T-helper 2 cell treated with Interferon-gamma antibody and Interleukin-4, amounts not matched to agents 5 μg/mL and 100 μg/mL, for 36 hours (primary cell): ENCODE results near the gene CNTN5.
"Not testable (repeated sequence)": the region's sequence is repeated elsewhere in the genome, so short reads cannot be mapped to it uniquely, and the experiment has no call there.

Experiments
- DNase-seq: peaks from one replicate; pipeline ENCODE4 v3.0.0; 2021; ENCODE audit warnings: low spot score
- H3K27ac Mint-ChIP-seq: one replicate; pipeline ENCODE4 v1.8.0; 2021; ENCODE audit warnings: mild to moderate bottlenecking, mixed read lengths
- H3K27me3 Mint-ChIP-seq: one replicate; pipeline ENCODE4 v1.8.0; 2021; ENCODE audit warnings: low read depth, mixed read lengths
- H3K36me3 Mint-ChIP-seq: one replicate; pipeline ENCODE4 v1.8.0; 2021; ENCODE audit warnings: low read depth, mixed read lengths
- H3K4me1 Mint-ChIP-seq: one replicate; pipeline ENCODE4 v1.8.0; 2021; ENCODE audit warnings: low read depth, mixed read lengths
- H3K4me3 Mint-ChIP-seq: one replicate; pipeline ENCODE4 v1.8.0; 2022; ENCODE audit warnings: mild to moderate bottlenecking, moderate library complexity, mixed read lengths
- H3K9me3 Mint-ChIP-seq: one replicate; pipeline ENCODE4 v1.8.0; 2021; ENCODE audit warnings: mixed read lengths

Gene CNTN5

DNA sequence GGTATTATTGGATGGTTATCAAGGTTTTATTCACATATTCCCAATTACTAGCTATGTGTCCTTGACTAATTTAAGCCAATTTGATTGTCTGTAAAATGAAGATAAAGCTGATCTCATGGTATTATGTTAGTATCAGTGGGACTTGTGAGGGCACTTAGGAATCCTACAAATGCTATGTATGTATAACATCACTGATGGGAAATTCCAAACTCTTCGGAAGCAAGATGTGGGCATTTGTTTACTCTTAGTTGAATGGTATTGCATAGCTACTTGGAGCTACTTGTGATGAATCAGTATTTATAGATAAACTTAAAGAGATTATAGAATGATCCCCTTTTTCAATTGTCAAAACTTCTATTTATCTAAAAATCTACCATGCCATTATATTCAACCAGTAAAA is 239.9 kb downstream of the CNTN5 start:
- H3K27me3 Mint-ChIP-seq, result no peaks in the 10 kb centered on the region
- H3K4me1 Mint-ChIP-seq, result no peaks in the 10 kb centered on the region
- H3K4me3 Mint-ChIP-seq, result no peak overlapping the region
- DNase-seq, result no peak
- peaks cover 11% of the 10 kb centered on the region for H3K9me3 Mint-ChIP-seq
- H3K36me3 Mint-ChIP-seq, result no peaks in the 10 kb centered on the region
- H3K27ac Mint-ChIP-seq, result no peak overlapping the region

DNA sequence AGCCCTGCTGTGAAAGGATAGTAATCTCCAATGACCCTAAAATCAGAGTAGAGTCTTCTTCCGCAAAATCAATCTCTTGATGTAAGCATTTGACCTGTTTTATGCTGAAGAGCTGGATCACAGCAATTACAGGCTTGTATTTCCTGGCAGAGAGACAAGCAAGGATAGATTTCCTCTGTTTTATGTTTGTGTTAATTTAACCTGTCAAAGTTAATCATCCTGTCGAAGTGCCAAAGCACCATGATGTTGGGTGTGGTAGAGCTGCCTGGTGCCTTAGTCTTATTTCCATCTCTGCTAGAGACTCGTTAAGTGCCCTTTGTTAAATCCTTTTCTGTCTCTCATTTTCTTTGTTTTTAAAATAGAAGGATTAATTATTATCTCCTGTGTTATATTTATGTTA is 248.1 kb downstream of the CNTN5 start:
- no peaks in the 10 kb centered on the region for H3K36me3 Mint-ChIP-seq
- H3K4me3 Mint-ChIP-seq, result no peak overlapping the region
- no peaks in the 10 kb centered on the region for H3K4me1 Mint-ChIP-seq
- H3K9me3 Mint-ChIP-seq, result peaks cover 17% of the 10 kb centered on the region
- H3K27me3 Mint-ChIP-seq, result no peaks in the 10 kb centered on the region
- no peak for DNase-seq
- H3K27ac Mint-ChIP-seq, result no peak overlapping the region

DNA sequence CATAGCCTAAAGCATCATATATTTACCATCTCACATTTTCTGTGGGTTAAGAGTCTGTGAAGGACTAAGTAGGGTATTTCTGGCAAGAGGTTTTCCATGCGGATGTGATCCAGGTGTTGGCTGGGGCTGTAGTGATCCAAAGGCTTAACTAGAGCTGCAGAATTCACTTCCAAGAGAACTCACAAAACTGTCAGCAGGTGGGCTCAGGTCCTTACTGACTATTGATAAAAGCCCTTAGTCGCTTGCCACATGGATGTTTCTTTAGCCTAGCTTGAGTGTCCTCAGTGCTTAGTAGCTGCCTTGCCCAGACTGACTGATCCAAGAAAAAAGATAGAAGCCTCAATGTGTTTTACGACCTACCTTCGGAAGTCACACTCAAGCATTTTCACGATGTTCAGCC is 250.8 kb downstream of the CNTN5 start:
- Mint-ChIP-seq H3K4me3 (no peak overlapping the region), H3K9me3 (peaks cover 10% of the 10 kb centered on the region), H3K27me3 (no peaks in the 10 kb centered on the region), H3K27ac (no peak overlapping the region), H3K4me1 (no peaks in the 10 kb centered on the region), H3K36me3 (no peaks in the 10 kb centered on the region)
- DNase-seq, result no peak

DNA sequence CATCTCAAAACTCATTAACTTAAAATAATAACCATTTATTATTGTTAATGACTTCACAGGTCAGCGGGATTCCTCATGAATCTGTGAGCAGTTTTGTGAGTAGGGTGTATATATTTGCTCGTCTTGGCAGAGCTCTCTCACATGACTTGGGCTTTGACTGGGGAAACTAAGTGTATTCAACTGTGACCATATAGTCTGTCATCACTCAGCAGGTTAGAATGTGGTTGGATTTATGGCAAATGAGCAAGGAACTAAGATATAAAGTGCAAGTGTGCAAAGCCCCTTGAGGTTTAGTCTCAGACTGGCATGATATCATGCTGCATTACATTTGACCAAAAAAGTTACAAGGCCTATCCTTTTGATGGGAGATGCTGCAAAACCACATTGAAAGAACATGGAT is 254.8 kb downstream of the CNTN5 start:
- Mint-ChIP-seq H3K36me3 (no peaks in the 10 kb centered on the region), H3K9me3 (peaks cover 20% of the 10 kb centered on the region), H3K4me3 (no peak overlapping the region), H3K27me3 (no peaks in the 10 kb centered on the region), H3K27ac (no peak overlapping the region), H3K4me1 (no peaks in the 10 kb centered on the region)
- no peak for DNase-seq

DNA sequence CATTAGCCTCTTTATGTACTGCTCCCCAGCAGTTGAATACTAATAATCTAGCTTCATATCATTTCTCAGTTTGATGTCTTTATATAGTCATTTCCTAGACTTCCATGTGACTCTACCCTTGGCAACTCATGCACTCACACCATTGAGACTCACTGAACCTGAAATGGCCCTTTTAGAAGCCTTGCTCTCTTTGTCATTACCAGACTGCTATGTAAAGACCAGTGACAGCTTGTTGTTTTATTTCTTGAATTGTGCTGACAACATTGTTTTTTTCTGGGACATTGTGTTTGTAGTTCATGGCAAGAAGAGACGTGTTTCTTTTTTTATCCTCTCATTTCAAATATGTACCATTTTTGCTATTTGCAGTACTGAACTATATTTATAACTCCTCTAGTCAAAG is 256.5 kb downstream of the CNTN5 start:
- Mint-ChIP-seq H3K4me3 (no peak overlapping the region), H3K4me1 (no peaks in the 10 kb centered on the region), H3K36me3 (no peaks in the 10 kb centered on the region), H3K27me3 (no peaks in the 10 kb centered on the region), H3K27ac (no peak overlapping the region), H3K9me3 (peaks cover 27% of the 10 kb centered on the region)
- DNase-seq, result no peak

DNA sequence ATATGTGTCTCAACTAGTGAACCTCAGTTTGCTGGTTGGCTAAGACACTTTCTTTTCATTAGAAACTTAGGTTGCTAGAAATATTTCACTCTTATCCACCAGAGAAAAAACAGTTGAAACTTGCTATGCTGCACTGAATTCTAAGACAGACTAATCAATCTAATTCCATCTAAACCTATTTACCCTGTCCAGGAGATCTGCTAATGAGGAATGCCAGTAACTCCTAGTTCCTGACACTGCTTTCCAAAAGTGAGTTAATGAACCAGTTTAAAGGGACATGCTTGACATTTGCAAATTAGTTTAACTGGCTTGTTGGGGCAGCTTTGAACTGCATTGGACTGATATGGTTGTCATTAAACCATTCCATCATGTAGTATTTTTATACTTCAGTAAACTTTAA is 258.5 kb downstream of the CNTN5 start:
- no peaks in the 10 kb centered on the region for H3K27me3 Mint-ChIP-seq
- no peaks in the 10 kb centered on the region for H3K36me3 Mint-ChIP-seq
- no peaks in the 10 kb centered on the region for H3K4me1 Mint-ChIP-seq
- peaks cover 23% of the 10 kb centered on the region for H3K9me3 Mint-ChIP-seq
- no peak overlapping the region for H3K4me3 Mint-ChIP-seq
- H3K27ac Mint-ChIP-seq, result no peak overlapping the region
- DNase-seq, result no peak

DNA sequence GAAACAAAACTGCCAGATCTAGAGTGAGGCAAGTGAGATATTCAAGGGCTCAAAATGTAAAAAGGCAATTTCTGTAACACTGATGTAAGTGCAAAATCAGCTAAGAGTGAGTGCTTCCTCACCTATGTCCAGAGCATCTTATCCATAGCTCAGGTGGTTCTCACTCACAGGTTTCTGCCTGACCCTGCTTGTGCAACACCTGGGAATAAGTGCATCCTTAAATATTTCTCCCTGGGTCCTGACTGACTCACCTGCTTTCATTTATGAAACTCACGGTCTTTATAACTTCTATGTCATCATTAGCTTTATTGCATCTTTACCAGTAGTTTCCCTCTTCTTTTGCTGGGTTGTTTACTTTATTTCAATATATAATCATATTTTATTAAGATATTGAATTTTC is 260.6 kb downstream of the CNTN5 start:
- Mint-ChIP-seq H3K4me1 (no peaks in the 10 kb centered on the region), H3K9me3 (peaks cover 32% of the 10 kb centered on the region), H3K36me3 (no peaks in the 10 kb centered on the region), H3K4me3 (no peak overlapping the region), H3K27me3 (no peaks in the 10 kb centered on the region), H3K27ac (no peak overlapping the region)
- DNase-seq, result no peak

DNA sequence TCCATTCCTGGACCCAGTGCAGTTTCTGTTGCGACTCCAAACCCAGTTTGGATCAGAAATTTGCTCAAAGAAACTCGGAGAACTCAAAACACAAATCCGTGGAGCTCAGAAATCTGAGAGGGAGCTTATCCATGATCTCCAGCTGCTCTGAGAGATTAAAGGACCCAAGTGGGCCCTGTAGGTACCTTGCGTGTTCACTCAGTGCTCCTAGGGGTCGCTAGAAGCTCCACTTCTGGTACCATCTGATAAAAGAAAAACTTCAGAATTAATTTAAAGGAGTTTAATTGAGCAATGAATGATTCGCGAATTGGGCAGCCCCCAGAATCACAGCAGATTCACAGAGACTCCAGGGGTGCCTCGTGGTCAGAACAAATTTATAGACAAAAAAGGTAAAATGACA is 277.2 kb downstream of the CNTN5 start:
- peaks cover 33% of the 10 kb centered on the region for H3K9me3 Mint-ChIP-seq
- not testable (repeated sequence) for H3K4me3 Mint-ChIP-seq, H3K4me1 Mint-ChIP-seq, DNase-seq, H3K27me3 Mint-ChIP-seq, H3K36me3 Mint-ChIP-seq, H3K27ac Mint-ChIP-seq

DNA sequence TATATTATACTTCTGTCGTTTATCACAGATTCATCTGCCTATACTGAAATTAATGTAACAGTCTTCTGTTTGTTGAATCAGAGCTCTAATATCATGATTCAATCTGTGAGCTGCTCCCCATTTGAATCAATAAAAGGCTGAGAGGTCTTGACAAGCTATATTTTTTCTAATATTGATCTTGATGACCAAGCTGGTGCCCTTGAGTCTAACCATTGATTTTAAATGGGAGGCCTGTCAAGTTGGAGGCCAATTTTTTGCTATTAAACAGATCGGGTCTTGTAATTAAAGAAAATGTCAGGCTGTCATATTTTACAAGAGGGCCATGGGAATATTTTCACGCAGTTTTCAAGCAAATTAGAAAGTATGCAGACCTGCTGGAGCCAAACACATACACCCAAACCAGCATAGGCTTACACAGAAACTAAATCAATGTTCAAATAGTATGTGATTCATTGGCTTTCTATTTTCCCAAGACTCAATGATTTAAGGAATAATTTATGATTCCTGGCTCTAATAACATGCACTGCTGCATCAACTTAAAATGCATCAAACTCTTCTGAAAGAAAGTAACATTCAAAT is 286.9 kb downstream of the CNTN5 start:
- Mint-ChIP-seq H3K4me3 (no peak overlapping the region), H3K36me3 (no peaks in the 10 kb centered on the region), H3K27me3 (no peaks in the 10 kb centered on the region), H3K27ac (no peak overlapping the region), H3K4me1 (no peaks in the 10 kb centered on the region), H3K9me3 (peaks cover 16% of the 10 kb centered on the region)
- no peak for DNase-seq

DNA sequence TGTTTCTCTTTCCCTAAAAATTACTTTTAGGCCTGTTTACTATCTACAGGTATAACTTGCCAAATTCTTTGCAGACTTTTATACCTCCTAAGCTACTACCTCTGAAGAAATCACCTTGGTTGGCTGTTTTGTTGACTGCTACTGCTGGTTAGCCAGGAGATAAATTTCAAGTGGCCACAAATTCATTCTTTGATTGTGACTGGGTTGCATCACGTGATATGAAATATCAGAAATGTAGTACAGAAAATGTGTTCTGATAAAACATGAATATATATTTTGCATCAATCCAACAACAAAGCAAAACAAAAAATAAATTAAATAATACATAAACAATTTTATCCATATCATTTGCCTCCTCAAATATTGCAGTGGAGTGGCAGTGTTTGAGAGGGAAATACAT is 291.1 kb downstream of the CNTN5 start:
- no peak for DNase-seq

DNA sequence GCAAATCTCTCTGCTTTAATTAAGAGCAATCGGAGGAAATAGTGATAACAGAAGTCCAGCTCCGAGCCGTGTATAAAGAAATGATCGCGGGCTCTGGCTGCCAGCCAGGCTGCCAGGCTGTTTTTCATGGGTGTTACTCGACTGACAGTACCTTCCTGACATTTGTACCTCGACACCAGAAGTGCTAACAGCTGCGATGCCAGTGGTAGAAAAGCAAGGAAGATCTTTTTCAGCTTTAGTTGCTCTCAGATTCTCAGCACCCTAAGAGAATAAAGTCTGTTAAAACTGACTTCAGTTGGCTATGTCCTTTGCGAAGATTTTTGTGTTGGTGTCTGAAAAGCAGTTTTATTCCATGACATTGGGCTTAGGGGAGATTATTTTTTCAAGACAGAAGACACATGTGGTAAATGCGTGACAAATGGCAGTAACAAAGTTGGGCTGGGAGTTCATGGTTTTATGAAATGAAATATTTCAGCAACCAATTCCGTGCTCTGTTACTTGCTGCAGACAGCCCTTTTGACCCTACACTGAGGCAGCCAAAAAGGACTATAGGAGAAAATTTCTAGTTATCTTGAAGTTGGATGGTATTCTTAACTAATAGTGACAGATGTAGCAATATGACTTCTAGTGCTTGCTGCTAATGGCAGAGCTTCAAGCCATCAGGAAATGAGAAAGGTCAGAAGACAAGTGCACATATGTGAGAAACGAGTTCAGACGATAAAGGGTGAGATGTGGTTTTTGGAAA is 296.2 kb downstream of the CNTN5 start:
- Mint-ChIP-seq H3K36me3 (no peaks in the 10 kb centered on the region), H3K4me1 (no peaks in the 10 kb centered on the region), H3K27ac (no peak overlapping the region), H3K9me3 (peaks cover 34% of the 10 kb centered on the region), H3K4me3 (no peak overlapping the region), H3K27me3 (no peaks in the 10 kb centered on the region)
- no peak for DNase-seq

More for the DNA sequence above, 291.1 kb downstream of the CNTN5 start:
- H3K27me3 Mint-ChIP-seq, result no peaks in the 10 kb centered on the region
- H3K4me3 Mint-ChIP-seq, result no peak overlapping the region
- H3K9me3 Mint-ChIP-seq, result peaks cover 15% of the 10 kb centered on the region
- no peaks in the 10 kb centered on the region for H3K4me1 Mint-ChIP-seq
- no peak overlapping the region for H3K27ac Mint-ChIP-seq
- H3K36me3 Mint-ChIP-seq, result no peaks in the 10 kb centered on the region

DNA sequence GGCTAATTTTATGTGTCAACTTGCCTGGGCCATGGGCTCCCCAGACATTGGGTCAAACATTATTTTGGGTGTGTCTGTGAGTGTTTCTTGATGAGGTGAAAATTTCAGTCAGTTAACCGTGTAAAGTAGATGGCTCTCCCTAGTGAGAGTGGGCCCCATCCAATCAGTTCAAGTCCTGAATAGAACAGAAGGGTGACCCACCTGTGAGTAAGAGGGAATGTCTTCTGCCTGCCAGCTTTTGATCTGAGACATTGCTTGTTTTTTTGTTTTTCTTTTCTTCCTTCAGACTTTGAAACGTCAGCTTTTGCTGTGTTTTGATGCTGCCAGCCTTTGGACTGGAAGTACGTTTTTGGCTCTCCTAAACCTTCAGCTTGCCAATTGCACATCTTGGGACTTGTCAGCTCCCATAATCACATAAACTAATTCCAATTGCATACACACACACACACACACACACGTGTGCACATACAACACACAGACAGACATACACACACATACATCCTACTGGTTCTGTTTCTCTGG is 300.1 kb downstream of the CNTN5 start:
- peaks cover 38% of the 10 kb centered on the region for H3K9me3 Mint-ChIP-seq
- no peaks in the 10 kb centered on the region for H3K27me3 Mint-ChIP-seq
- H3K36me3 Mint-ChIP-seq, result no peaks in the 10 kb centered on the region
- DNase-seq, result no peak
- no peak overlapping the region for H3K27ac Mint-ChIP-seq
- H3K4me3 Mint-ChIP-seq, result no peak overlapping the region
- no peaks in the 10 kb centered on the region for H3K4me1 Mint-ChIP-seq

DNA sequence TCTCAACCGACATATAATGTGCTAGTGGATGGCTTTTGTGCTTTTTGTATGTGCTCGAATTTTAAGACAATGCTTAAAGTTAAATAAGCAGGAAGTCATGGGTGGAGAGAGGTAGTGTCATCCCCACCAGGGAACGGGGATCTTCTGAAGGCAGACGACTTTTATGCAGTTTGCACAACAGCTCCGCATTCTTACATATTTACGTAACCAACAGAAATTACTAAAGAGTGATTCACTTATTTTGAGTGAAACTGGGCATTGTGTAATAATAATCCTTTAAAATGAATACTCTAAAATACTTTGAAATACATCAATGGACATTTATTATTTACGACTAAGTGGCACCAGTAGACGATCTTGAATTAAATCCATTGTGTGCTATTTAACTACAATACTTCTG is 305.1 kb downstream of the CNTN5 start:
- H3K4me1 Mint-ChIP-seq, result no peaks in the 10 kb centered on the region
- no peak for DNase-seq
- no peak overlapping the region for H3K27ac Mint-ChIP-seq
- no peaks in the 10 kb centered on the region for H3K36me3 Mint-ChIP-seq
- no peaks in the 10 kb centered on the region for H3K27me3 Mint-ChIP-seq
- peaks cover 21% of the 10 kb centered on the region for H3K9me3 Mint-ChIP-seq
- no peak overlapping the region for H3K4me3 Mint-ChIP-seq

DNA sequence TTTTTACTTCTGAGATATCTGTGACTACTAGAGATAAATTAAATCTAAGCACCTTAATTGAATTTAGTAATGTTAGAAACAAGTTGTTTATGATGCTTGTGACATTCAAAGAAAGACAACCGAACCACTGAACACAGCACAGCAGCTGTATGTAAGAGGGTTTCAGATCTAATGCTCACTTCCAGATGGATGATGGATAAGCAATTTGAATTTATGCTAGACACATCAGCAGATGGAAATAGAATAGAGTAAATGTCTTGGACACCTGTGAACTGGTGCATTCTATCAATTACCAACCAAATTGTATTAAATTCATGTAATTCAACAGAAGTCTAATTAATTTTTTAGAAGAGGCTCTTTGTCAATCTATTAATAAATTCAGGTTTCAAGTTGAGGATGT is 306.3 kb downstream of the CNTN5 start:
- peaks cover 14% of the 10 kb centered on the region for H3K9me3 Mint-ChIP-seq
- H3K4me1 Mint-ChIP-seq, result no peaks in the 10 kb centered on the region
- no peak overlapping the region for H3K4me3 Mint-ChIP-seq
- DNase-seq, result no peak
- H3K27me3 Mint-ChIP-seq, result no peaks in the 10 kb centered on the region
- no peak overlapping the region for H3K27ac Mint-ChIP-seq
- no peaks in the 10 kb centered on the region for H3K36me3 Mint-ChIP-seq

DNA sequence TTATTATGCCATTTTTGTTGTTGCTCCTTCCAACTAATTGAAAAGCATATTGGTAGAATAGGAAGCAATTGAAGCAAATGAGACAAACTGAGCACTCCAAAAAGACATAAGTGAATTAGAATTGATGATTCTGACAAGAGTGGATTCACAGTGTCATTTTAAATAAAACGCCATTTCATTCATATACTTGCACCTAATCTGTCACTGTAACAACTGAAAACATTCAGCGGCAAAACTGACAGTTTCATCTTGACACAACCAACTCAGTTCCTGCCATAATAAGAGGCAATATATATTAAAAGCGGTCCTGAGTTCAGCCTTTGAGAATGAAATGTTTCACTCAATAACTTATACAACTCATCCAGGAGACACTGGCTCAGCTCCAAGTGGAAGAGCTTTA is 306.8 kb downstream of the CNTN5 start:
- Mint-ChIP-seq H3K4me1 (no peaks in the 10 kb centered on the region), H3K27me3 (no peaks in the 10 kb centered on the region), H3K9me3 (peaks cover 13% of the 10 kb centered on the region), H3K27ac (no peak overlapping the region), H3K4me3 (no peak overlapping the region), H3K36me3 (no peaks in the 10 kb centered on the region)
- DNase-seq, result no peak
